Ovary (tissue), 3 donors: ENCODE measurements around the gene KRT77.

ENCODE experiments used
- POLR2A ChIP-seq: fragments of 450-650 bp; IDR thresholded peaks from one replicate; pipeline ENCODE4 v1.6.1; 2017; ENCODE audit warnings: antibody characterized with exemption, mild to moderate bottlenecking, moderate library complexity
- TF ChIP-seq, protein P1 (sequence below), 3 donors: fragments of 450-650 bp in 2 of 3; fragments of 200-600 bp in 1 of 3; IDR thresholded peaks; one replicate each; pipeline versions ENCODE4 v1.5.1 to v1.8.0; 2016 to 2022; ENCODE audit warnings: antibody characterized with exemption in 3 of 3, mild to moderate bottlenecking in 1 of 3
- donor health status: DM: no; HTN: no; CAD: no.

DNA sequence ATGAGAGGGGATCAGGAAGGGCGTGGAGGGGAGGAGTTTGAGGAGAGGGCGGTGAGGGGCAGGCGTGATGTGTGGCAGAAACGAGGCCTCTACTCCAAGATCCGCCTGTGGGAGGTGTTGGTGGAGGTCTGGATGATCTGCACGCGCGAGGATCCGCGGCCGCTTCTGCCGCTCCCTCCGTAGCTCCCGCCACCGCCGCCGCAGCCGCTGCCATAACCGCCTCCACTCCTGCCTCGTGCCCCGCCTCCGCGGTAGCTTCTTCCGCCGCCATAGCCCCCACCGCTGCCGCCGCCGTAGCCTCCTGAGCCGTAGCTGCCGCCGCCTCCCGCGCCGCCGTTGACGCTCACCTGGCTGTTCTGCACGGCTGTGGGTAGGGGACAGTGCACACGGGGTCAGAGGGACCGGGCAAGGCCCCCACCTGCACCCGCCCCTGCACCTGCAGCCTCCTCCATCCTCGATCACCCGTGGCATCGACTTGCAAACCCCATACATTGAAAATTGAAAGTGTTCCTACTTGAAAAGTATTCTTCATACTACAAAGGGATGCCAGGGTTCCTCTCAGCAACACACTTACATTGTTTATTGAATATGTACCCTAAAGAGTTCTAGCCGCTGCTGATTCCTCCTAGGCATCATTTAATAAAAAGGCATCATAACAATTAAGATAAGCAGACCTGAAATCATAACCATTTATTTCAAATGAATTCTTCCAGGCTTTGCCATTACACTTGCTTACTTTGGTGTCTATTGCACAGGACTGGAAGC, 12.1 kb downstream of the KRT77 start:
- TF ChIP-seq, protein P1, sequence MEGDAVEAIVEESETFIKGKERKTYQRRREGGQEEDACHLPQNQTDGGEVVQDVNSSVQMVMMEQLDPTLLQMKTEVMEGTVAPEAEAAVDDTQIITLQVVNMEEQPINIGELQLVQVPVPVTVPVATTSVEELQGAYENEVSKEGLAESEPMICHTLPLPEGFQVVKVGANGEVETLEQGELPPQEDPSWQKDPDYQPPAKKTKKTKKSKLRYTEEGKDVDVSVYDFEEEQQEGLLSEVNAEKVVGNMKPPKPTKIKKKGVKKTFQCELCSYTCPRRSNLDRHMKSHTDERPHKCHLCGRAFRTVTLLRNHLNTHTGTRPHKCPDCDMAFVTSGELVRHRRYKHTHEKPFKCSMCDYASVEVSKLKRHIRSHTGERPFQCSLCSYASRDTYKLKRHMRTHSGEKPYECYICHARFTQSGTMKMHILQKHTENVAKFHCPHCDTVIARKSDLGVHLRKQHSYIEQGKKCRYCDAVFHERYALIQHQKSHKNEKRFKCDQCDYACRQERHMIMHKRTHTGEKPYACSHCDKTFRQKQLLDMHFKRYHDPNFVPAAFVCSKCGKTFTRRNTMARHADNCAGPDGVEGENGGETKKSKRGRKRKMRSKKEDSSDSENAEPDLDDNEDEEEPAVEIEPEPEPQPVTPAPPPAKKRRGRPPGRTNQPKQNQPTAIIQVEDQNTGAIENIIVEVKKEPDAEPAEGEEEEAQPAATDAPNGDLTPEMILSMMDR (IDR thresholded peaks at IDR 0.05), result no peak
- TF ChIP-seq POLR2A, result no peak
